IPS-NIHi11 (cell line): ENCODE measurements around the gene MTA3.
"Not testable (repeated sequence)": the region's sequence is repeated elsewhere in the genome, so short reads cannot be mapped to it uniquely, and the experiment has no call there.

ENCODE experiments used
- DNase-seq: peaks from one replicate; pipeline ENCODE4 v3.0.0; 2012; ENCODE audit warnings: mixed read lengths, low spot score

The MTA3 gene

GRCh38 chr2:42663106-42663780, 94.8 kb downstream of the MTA3 start:
- peak; percentile 81 for DNase-seq

- DNase-seq: no peak
These were observed 95.4 kb downstream of the MTA3 start for GRCh38 chr2:42663828-42664227.

- no peak for DNase-seq
These were observed 105.7 kb downstream of the MTA3 start for GRCh38 chr2:42673989-42674579.

GRCh38 chr2:42675815-42676214, 107.4 kb downstream of the MTA3 start:
- DNase-seq: no peak

GRCh38 chr2:42685303-42685702, 116.9 kb downstream of the MTA3 start:
- no peak for DNase-seq

GRCh38 chr2:42693013-42693615, 124.7 kb downstream of the MTA3 start:
- no peak for DNase-seq

- DNase-seq: no peak
These were observed 125.5 kb downstream of the MTA3 start for GRCh38 chr2:42693688-42694479.

GRCh38 chr2:42696987-42697386, 128.6 kb downstream of the MTA3 start:
- DNase-seq: no peak

GRCh38 chr2:42698940-42699339, 130.5 kb downstream of the MTA3 start:
- DNase-seq: no peak

- DNase-seq: peak; percentile 20
These were observed 138.4 kb downstream of the MTA3 start for GRCh38 chr2:42706836-42707235.

- DNase-seq: no peak
These were observed 139.7 kb downstream of the MTA3 start for GRCh38 chr2:42708179-42708578.

GRCh38 chr2:42711896-42712295, 143.5 kb downstream of the MTA3 start:
- DNase-seq: no peak

- DNase-seq: no peak
These were observed 144.5 kb downstream of the MTA3 start for GRCh38 chr2:42712934-42713333.

GRCh38 chr2:42713920-42714319, 145.5 kb downstream of the MTA3 start:
- DNase-seq: no peak

GRCh38 chr2:42714686-42715085, 146.3 kb downstream of the MTA3 start:
- no peak for DNase-seq

- no peak for DNase-seq
These were observed 153.5 kb downstream of the MTA3 start for GRCh38 chr2:42721898-42722297.

- no peak for DNase-seq
These were observed 154.1 kb downstream of the MTA3 start for GRCh38 chr2:42722320-42723190.

GRCh38 chr2:42723465-42723864, 155.0 kb downstream of the MTA3 start:
- no peak for DNase-seq

- no peak for DNase-seq
These were observed 156.5 kb downstream of the MTA3 start for GRCh38 chr2:42724886-42725285.

- no peak for DNase-seq
These were observed 157.2 kb downstream of the MTA3 start for GRCh38 chr2:42725657-42726056.

- no peak for DNase-seq
These were observed 158.2 kb downstream of the MTA3 start for GRCh38 chr2:42726680-42727079.

GRCh38 chr2:42731316-42731715, 162.9 kb downstream of the MTA3 start:
- DNase-seq: not testable (repeated sequence)
